KMS-11 (cell line): ENCODE measurements around the gene EPHB1.

ENCODE experiments used
- H2AFZ ChIP-seq: fragments of 200-600 bp; sonication (generic); 2 replicates; pipeline ENCODE4 v1.6.1; 2016; ENCODE audit warnings: antibody characterized with exemption, mixed run types, low read depth
- H3K27ac ChIP-seq: fragments of 200-600 bp; sonication (generic); 2 replicates; pipeline ENCODE4 v1.6.1; 2016; ENCODE audit warnings: mild to moderate bottlenecking, mixed run types
- H3K27me3 ChIP-seq: fragments of 200-600 bp; sonication (generic); 2 replicates; pipeline ENCODE4 v1.6.1; 2017; ENCODE audit warnings: mild to moderate bottlenecking, low read depth, mixed run types, moderate library complexity; ENCODE audit not compliant: insufficient read depth
- H3K36me3 ChIP-seq: fragments of 200-600 bp; sonication (generic); 2 replicates; pipeline ENCODE4 v1.6.1; 2017; ENCODE audit warnings: mild to moderate bottlenecking, mixed run types; ENCODE audit not compliant: insufficient read depth
- H3K4me1 ChIP-seq: fragments of 200-600 bp; sonication (generic); 2 replicates; pipeline ENCODE4 v1.6.1; 2016; ENCODE audit warnings: mild to moderate bottlenecking, low read depth, mixed run types; ENCODE audit not compliant: poor library complexity, severe bottlenecking
- H3K4me2 ChIP-seq: fragments of 200-600 bp; sonication (generic); 2 replicates; pipeline ENCODE4 v1.7.0; 2016; ENCODE audit warnings: mild to moderate bottlenecking, mixed run types
- H3K4me3 ChIP-seq: fragments of 200-600 bp; sonication (generic); IDR thresholded peaks from 2 replicates; pipeline ENCODE4 v1.6.1; 2017; ENCODE audit warnings: low read depth, low read length, mixed read lengths; ENCODE audit not compliant: insufficient read depth
- H3K79me2 ChIP-seq: fragments of 200-600 bp; sonication (generic); 2 replicates; pipeline ENCODE4 v1.6.1; 2016; ENCODE audit warnings: low read depth, mixed run types; ENCODE audit not compliant: insufficient read depth
- H3K9ac ChIP-seq: fragments of 200-600 bp; sonication (generic); 2 replicates; pipeline ENCODE4 v1.6.1; 2016; ENCODE audit warnings: mild to moderate bottlenecking, mixed run types
- H4K20me1 ChIP-seq: fragments of 200-600 bp; sonication (generic); 2 replicates; pipeline ENCODE4 v1.6.1; 2016; ENCODE audit warnings: mild to moderate bottlenecking, mixed run types; ENCODE audit not compliant: insufficient read depth
- TF ChIP-seq, protein P1 (sequence below): fragments of 200-600 bp; sonication (generic); conservative IDR thresholded peaks from 2 replicates; pipeline ENCODE4 v1.6.1; 2017; ENCODE audit warnings: low read depth, mild to moderate bottlenecking, antibody characterized with exemption, low read length, moderate library complexity, mixed read lengths

Gene EPHB1

DNA sequence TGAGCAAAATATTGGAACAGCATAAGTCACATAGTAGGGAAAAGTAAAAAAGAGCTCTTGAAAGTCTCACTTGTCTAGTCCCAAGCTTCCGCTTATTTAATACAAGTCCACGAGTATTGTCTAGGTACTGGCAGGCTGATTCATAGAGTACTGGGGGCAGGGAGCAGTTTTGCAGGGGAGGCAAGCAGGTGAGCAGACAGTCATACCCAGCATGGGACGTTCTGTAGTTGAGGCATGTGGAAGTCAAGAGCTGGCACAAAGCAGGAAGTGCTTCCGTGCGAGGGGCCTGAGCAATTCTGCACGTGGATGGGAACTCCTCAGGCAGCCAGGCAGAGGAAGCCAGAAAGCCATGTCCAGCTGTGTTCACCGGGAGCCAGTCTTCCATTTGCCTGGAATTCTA, 287.6 kb downstream of the EPHB1 start:
- no peak overlapping the region for H2AFZ ChIP-seq
- H4K20me1 ChIP-seq = no peaks in the 10 kb centered on the region
- TF ChIP-seq, protein P1, sequence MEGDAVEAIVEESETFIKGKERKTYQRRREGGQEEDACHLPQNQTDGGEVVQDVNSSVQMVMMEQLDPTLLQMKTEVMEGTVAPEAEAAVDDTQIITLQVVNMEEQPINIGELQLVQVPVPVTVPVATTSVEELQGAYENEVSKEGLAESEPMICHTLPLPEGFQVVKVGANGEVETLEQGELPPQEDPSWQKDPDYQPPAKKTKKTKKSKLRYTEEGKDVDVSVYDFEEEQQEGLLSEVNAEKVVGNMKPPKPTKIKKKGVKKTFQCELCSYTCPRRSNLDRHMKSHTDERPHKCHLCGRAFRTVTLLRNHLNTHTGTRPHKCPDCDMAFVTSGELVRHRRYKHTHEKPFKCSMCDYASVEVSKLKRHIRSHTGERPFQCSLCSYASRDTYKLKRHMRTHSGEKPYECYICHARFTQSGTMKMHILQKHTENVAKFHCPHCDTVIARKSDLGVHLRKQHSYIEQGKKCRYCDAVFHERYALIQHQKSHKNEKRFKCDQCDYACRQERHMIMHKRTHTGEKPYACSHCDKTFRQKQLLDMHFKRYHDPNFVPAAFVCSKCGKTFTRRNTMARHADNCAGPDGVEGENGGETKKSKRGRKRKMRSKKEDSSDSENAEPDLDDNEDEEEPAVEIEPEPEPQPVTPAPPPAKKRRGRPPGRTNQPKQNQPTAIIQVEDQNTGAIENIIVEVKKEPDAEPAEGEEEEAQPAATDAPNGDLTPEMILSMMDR = no peak
- no peaks in the 10 kb centered on the region for H3K36me3 ChIP-seq
- H3K79me2 ChIP-seq = no peaks in the 10 kb centered on the region
- H3K4me1 ChIP-seq = no peaks in the 10 kb centered on the region
- H3K27me3 ChIP-seq = no peaks in the 10 kb centered on the region
- no peak overlapping the region for H3K9ac ChIP-seq
- H3K4me3 ChIP-seq = no peak overlapping the region
- no peak overlapping the region for H3K27ac ChIP-seq
- H3K4me2 ChIP-seq = no peak overlapping the region

GRCh38 chr3:135083179-135083578, 288.1 kb downstream of the EPHB1 start:
- no peak overlapping the region for H3K4me3 ChIP-seq
- no peak overlapping the region for H2AFZ ChIP-seq
- H3K4me1 ChIP-seq = no peaks in the 10 kb centered on the region
- no peaks in the 10 kb centered on the region for H4K20me1 ChIP-seq
- H3K27me3 ChIP-seq = no peaks in the 10 kb centered on the region
- TF ChIP-seq, protein P1 = no peak
- H3K79me2 ChIP-seq = no peaks in the 10 kb centered on the region
- no peak overlapping the region for H3K27ac ChIP-seq
- no peak overlapping the region for H3K9ac ChIP-seq
- H3K4me2 ChIP-seq = no peak overlapping the region
- H3K36me3 ChIP-seq = no peaks in the 10 kb centered on the region

DNA sequence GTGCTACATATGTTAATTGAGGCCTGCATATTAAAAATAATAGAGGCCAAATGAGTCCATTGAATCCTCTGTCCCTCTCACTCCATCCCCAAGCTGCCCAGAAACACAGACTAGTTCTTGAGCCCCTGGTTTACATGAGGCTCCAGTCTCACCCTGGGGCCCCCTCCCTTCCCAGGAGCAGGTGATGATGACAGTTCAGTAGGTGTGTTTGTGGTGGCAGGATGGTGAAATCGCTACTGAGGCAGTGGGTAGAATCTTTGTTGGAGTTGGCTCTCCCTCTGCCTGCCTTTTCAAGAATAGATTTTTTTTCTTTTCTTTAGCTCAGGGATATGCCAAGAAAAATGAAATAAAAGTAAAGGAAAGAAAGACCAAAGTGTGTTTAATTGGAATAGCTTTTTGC, 288.7 kb downstream of the EPHB1 start:
- Histone ChIP-seq H3K27me3 (no peaks in the 10 kb centered on the region), H3K4me3 (no peak overlapping the region), H3K27ac (no peak overlapping the region), H3K9ac (no peak overlapping the region), H3K4me1 (no peaks in the 10 kb centered on the region), H4K20me1 (no peaks in the 10 kb centered on the region), H3K4me2 (no peak overlapping the region), H3K79me2 (no peaks in the 10 kb centered on the region), H3K36me3 (no peaks in the 10 kb centered on the region), H2AFZ (no peak overlapping the region)
- TF ChIP-seq, protein P1 = no peak

DNA sequence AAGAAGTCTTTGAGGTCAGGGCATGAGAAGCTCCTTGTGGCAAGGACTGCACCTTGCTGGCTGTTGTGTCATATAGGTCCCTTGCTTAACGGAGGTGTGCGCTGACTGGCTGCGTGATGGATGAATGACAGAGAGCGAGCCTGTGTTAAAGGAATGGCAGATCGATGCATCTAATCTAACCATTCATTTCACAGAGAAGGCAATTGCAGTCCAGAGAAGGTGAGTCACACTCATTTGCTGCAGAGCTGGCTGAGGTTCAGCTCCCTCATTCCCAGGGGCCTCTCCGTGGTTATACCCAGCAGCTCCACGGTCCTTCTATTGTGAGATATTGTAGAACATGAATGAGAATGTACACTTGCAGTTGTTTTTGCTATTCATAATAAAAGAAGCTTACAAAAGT, 289.3 kb downstream of the EPHB1 start:
- Histone ChIP-seq H3K4me2 (no peak overlapping the region), H3K36me3 (no peaks in the 10 kb centered on the region), H4K20me1 (no peaks in the 10 kb centered on the region), H3K27me3 (no peaks in the 10 kb centered on the region), H3K79me2 (no peaks in the 10 kb centered on the region), H3K4me1 (no peaks in the 10 kb centered on the region), H3K9ac (no peak overlapping the region), H2AFZ (no peak overlapping the region), H3K4me3 (no peak overlapping the region), H3K27ac (no peak overlapping the region)
- TF ChIP-seq, protein P1 = no peak
